Sigmoid colon (tissue), 4 donors: ENCODE measurements around the gene SP5.

Experiments
- CTCF ChIP-seq, 4 experiments: fragments of 450-650 bp in 3 of 4; fragments of 200-600 bp in 1 of 4; IDR thresholded peaks; one replicate each; pipeline ENCODE4 v1.5.1; 2016 to 2019; ENCODE audit warnings: antibody characterized with exemption in 4 of 4, mild to moderate bottlenecking in 3 of 4, moderate library complexity in 2 of 4
- POLR2AphosphoS5 ChIP-seq, 4 donors: sonication (generic); formaldehyde crosslinking; IDR thresholded peaks; one replicate each; pipeline ENCODE4 v1.6.1; 2017; ENCODE audit warnings: antibody characterized with exemption in 4 of 4

GRCh38 chr2:170716851-170717598 is 1.9 kb downstream of the SP5 start:
- TF ChIP-seq CTCF (IDR thresholded peaks at IDR 0.05) (peak; percentile 11 to 60 (median 40)), POLR2AphosphoS5 (IDR thresholded peaks at IDR 0.05) (no peak)
